ENCODE data around the gene EEFSEC. TPM values are rescaled to one million over a fixed set of nuclear protein-coding genes. Genes with fewer than 3 reads are reported as not detected.

The EEFSEC gene
- total RNA-seq, 1 experiment from 2014 or later = 15.4 TPM

DNA sequence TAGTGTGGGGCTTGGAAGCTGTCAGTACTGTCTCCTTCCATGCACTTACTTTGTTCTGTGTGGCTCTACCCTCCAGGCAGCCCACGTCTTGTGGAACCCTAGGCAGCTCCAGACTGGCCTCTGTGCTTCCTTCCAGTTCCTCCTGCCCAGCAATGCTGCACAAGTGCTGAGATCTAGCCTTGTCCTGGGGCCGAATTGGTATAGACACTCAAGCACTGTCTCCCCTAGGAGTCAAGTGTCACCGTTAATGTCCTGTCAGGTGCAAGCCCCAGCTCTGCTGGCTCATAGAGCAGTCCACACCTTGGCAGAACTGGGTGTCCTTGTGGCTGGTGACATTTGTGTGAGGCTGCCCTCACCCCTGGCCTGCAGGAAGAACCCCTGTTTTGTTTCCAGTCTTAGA lies 130.1 kb downstream of the EEFSEC start:
- ChIA-PET POLR2A (no interaction called here), CTCF (no interaction called here)
- no TSS peak for BruUV-seq (replicated peaks)
- no peaks in the 10 kb centered on the region for H3K27me3 ChIP-seq (ENCODE audit: control insufficient read depth, insufficient read depth, low read length)
- no peak overlapping the region for H3K4me3 ChIP-seq (ENCODE audit: low read depth in 2 of 2, low read length in 2 of 2)
- intact Hi-C loops (cut with micrococcal nuclease; ENCODE audit: unreplicated experiment) = no loop called here
- H3K36me3 ChIP-seq (ENCODE audit: control insufficient read depth, insufficient read depth, low read length) = no peaks in the 10 kb centered on the region
- no peaks in the 10 kb centered on the region for H3K9me3 ChIP-seq (ENCODE audit: control insufficient read depth, insufficient read depth, low read depth, low read length)
- H3K27ac ChIP-seq (ENCODE audit: low read length) = no peak overlapping the region
- no peak for ATAC-seq
- in situ Hi-C loops (cut with HindIII; ENCODE audit: low pct_unique_long_range_greater_than_20kb, low sequenced_read_pairs) = no loop called here
- no peak for TF ChIP-seq TCF7L2 (IDR thresholded peaks at IDR 0.05; ENCODE audit: low read depth, low read length)
- TF ChIP-seq, protein P1, sequence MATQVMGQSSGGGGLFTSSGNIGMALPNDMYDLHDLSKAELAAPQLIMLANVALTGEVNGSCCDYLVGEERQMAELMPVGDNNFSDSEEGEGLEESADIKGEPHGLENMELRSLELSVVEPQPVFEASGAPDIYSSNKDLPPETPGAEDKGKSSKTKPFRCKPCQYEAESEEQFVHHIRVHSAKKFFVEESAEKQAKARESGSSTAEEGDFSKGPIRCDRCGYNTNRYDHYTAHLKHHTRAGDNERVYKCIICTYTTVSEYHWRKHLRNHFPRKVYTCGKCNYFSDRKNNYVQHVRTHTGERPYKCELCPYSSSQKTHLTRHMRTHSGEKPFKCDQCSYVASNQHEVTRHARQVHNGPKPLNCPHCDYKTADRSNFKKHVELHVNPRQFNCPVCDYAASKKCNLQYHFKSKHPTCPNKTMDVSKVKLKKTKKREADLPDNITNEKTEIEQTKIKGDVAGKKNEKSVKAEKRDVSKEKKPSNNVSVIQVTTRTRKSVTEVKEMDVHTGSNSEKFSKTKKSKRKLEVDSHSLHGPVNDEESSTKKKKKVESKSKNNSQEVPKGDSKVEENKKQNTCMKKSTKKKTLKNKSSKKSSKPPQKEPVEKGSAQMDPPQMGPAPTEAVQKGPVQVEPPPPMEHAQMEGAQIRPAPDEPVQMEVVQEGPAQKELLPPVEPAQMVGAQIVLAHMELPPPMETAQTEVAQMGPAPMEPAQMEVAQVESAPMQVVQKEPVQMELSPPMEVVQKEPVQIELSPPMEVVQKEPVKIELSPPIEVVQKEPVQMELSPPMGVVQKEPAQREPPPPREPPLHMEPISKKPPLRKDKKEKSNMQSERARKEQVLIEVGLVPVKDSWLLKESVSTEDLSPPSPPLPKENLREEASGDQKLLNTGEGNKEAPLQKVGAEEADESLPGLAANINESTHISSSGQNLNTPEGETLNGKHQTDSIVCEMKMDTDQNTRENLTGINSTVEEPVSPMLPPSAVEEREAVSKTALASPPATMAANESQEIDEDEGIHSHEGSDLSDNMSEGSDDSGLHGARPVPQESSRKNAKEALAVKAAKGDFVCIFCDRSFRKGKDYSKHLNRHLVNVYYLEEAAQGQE (IDR thresholded peaks at IDR 0.05; ENCODE audit: insufficient read depth in 1 of 2, low read depth in 2 of 2, low read length in 1 of 2) = no peak
- no peak for TF ChIP-seq SIN3A (IDR thresholded peaks at IDR 0.05; ENCODE audit: borderline replicate concordance, insufficient read depth, low read depth, low read length)
- TF ChIP-seq, protein P2, sequence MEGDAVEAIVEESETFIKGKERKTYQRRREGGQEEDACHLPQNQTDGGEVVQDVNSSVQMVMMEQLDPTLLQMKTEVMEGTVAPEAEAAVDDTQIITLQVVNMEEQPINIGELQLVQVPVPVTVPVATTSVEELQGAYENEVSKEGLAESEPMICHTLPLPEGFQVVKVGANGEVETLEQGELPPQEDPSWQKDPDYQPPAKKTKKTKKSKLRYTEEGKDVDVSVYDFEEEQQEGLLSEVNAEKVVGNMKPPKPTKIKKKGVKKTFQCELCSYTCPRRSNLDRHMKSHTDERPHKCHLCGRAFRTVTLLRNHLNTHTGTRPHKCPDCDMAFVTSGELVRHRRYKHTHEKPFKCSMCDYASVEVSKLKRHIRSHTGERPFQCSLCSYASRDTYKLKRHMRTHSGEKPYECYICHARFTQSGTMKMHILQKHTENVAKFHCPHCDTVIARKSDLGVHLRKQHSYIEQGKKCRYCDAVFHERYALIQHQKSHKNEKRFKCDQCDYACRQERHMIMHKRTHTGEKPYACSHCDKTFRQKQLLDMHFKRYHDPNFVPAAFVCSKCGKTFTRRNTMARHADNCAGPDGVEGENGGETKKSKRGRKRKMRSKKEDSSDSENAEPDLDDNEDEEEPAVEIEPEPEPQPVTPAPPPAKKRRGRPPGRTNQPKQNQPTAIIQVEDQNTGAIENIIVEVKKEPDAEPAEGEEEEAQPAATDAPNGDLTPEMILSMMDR (IDR thresholded peaks at IDR 0.05) = no peak
- no peak for TF ChIP-seq POLR2AphosphoS5 (IDR thresholded peaks at IDR 0.05; ENCODE audit: low read depth, low read length)
- DNase-seq (ENCODE audit: low read depth, low spot score) = no peak
- H3K4me1 ChIP-seq (ENCODE audit: control insufficient read depth, insufficient read depth, low read length) = no peaks in the 10 kb centered on the region

DNA sequence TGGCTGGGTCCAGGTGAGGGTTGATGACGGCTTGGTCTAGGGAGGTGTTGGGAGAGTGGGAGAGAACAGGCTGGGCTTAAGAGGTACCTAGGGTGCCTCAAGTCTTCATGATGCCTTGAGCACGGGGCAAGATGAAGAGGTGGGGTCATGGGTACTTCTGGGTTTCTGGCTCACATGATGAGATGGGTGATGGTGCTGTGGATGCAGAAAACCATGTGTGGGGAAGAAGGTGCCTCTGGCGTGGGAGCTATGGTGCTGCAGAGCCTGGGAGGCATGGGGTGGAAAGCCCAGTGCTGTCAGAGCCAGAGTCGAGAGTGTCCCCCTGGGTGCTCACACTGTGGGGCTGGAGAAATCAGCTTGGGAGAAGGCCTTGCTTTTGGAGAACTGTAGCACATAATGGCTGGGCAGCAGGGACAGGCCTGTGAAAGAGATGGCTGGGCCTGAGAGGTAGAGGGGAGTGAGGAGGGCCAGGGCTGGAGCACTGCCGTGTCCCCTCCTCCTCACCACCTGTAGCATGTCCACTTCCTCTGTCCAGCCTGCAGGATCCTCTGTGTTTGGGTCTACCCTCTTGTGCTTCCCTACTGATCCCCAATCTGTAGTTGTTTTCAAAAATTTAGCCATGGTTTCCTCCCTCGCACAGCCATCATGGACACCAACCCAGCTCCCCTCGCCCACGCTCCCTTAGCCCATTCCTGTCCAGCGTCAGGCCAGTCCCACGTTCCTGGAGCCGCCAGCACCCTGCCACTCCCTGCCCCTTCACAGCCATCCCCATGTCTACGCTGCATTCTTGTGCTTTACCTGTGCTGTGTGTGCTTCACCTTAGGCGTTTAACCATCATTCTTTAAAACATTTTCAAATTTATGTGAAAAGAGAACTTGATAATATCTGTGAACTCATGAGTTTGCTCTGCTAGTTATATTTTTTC lies 132.0 kb downstream of the EEFSEC start:
- DNase-seq (ENCODE audit: low read depth, low spot score) (no peak), ATAC-seq (no peak)
- H3K27ac ChIP-seq (ENCODE audit: low read length) = no peak overlapping the region
- H3K4me1 ChIP-seq (ENCODE audit: control insufficient read depth, insufficient read depth, low read length) = no peaks in the 10 kb centered on the region
- ChIA-PET POLR2A (no interaction called here), CTCF (no interaction called here)
- no peak for TF ChIP-seq TCF7L2 (IDR thresholded peaks at IDR 0.05; ENCODE audit: low read depth, low read length)
- TF ChIP-seq SIN3A (IDR thresholded peaks at IDR 0.05; ENCODE audit: borderline replicate concordance, insufficient read depth, low read depth, low read length) = no peak
- TF ChIP-seq POLR2AphosphoS5 (IDR thresholded peaks at IDR 0.05; ENCODE audit: low read depth, low read length) = no peak
- TF ChIP-seq, protein P2 (IDR thresholded peaks at IDR 0.05) = no peak
- TF ChIP-seq, protein P1 (IDR thresholded peaks at IDR 0.05; ENCODE audit: insufficient read depth in 1 of 2, low read depth in 2 of 2, low read length in 1 of 2) = no peak
- H3K4me3 ChIP-seq (ENCODE audit: low read depth in 2 of 2, low read length in 2 of 2) = no peak overlapping the region
- intact Hi-C loops (cut with micrococcal nuclease; ENCODE audit: unreplicated experiment) (no loop called here), in situ Hi-C loops (cut with HindIII; ENCODE audit: low pct_unique_long_range_greater_than_20kb, low sequenced_read_pairs) (no loop called here)
- H3K27me3 ChIP-seq (ENCODE audit: control insufficient read depth, insufficient read depth, low read length) = no peaks in the 10 kb centered on the region
- no peaks in the 10 kb centered on the region for H3K9me3 ChIP-seq (ENCODE audit: control insufficient read depth, insufficient read depth, low read depth, low read length)
- BruUV-seq (replicated peaks) = no TSS peak
- H3K36me3 ChIP-seq (ENCODE audit: control insufficient read depth, insufficient read depth, low read length) = no peaks in the 10 kb centered on the region

Measured in Panc1 (cell line).